Neural cell (in vitro differentiated cells): Measurements from ENCODE around the gene FOXK2. TPM values are rescaled to one million over a fixed set of nuclear protein-coding genes. Genes with fewer than 3 reads are reported as not detected.

Source experiments
- H2AFZ ChIP-seq: fragments of 200-600, 300-800 bp; sonication (generic), shearing (Covaris generic); 2 replicates; pipeline ENCODE4 v1.6.0; 2014; ENCODE audit warnings: low read depth, mild to moderate bottlenecking, antibody characterized with exemption, low read length, moderate library complexity
- H3F3A ChIP-seq: fragments of 200-600 bp; shearing (Covaris generic); 2 replicates; pipeline ENCODE4 v1.6.1; 2016; ENCODE audit warnings: mild to moderate bottlenecking, moderate library complexity, mixed read lengths, antibody characterized with exemption, low read length; ENCODE audit not compliant: insufficient read depth, poor library complexity, severe bottlenecking
- H3K27ac ChIP-seq: fragments of 200-600, 300-800 bp; sonication (generic), shearing (Covaris generic); 2 replicates; pipeline ENCODE4 v1.5.1; 2014; ENCODE audit warnings: mild to moderate bottlenecking, low read length, moderate library complexity
- H3K27me3 ChIP-seq: fragments of 300-800, 200-600 bp; sonication (generic), shearing (Covaris generic); 2 replicates; pipeline ENCODE4 v1.6.0; 2014; ENCODE audit warnings: mild to moderate bottlenecking, low read depth, low read length, moderate library complexity; ENCODE audit not compliant: insufficient read depth
- H3K36me3 ChIP-seq: fragments of 300-800, 200-600 bp; sonication (generic), shearing (Covaris generic); 2 replicates; pipeline ENCODE4 v1.5.1; 2014; ENCODE audit warnings: mild to moderate bottlenecking, antibody characterized with exemption, low read length, moderate library complexity; ENCODE audit not compliant: insufficient read depth
- H3K4me2 ChIP-seq: fragments of 300-800, 200-600 bp; sonication (generic), shearing (Covaris generic); 2 replicates; pipeline ENCODE4 v1.6.0; 2014; ENCODE audit warnings: mild to moderate bottlenecking, low read length
- H3K4me3 ChIP-seq: fragments of 300-800, 200-600 bp; sonication (generic), shearing (Covaris generic); 2 replicates; pipeline ENCODE4 v1.5.1; 2014; ENCODE audit warnings: mild to moderate bottlenecking, low read length, moderate library complexity
- H3K79me2 ChIP-seq: fragments of 200-600 bp; shearing (Covaris generic); replicated peaks from 2 replicates; pipeline ENCODE4 v1.6.0; 2014; ENCODE audit warnings: mild to moderate bottlenecking, low read length, moderate library complexity; ENCODE audit not compliant: insufficient read depth
- H3K9ac ChIP-seq: fragments of 300-800, 200-600 bp; sonication (generic), shearing (Covaris generic); 2 replicates; pipeline ENCODE4 v1.6.1; 2016; ENCODE audit warnings: mild to moderate bottlenecking, low read length, mixed read lengths
- H3K9me2 ChIP-seq: fragments of 200-600 bp; shearing (Covaris generic); 2 replicates; pipeline ENCODE4 v1.6.1; 2016; ENCODE audit warnings: mild to moderate bottlenecking, low read length, mixed read lengths; ENCODE audit not compliant: insufficient read depth
- H3K9me3 ChIP-seq: fragments of 200-600, 300-800 bp; sonication (generic), shearing (Covaris generic); 2 replicates; pipeline ENCODE4 v1.6.1; 2016; ENCODE audit warnings: mild to moderate bottlenecking, mixed run types, low read length, moderate library complexity, mixed read lengths
- H4K20me1 ChIP-seq: fragments of 200-600 bp; shearing (Covaris generic); 2 replicates; pipeline ENCODE4 v1.6.1; 2016; ENCODE audit warnings: mild to moderate bottlenecking, mixed run types; ENCODE audit not compliant: insufficient read depth
- EP300 ChIP-seq: fragments of 450-650 bp; conservative IDR thresholded peaks from 2 replicates; pipeline ENCODE4 v1.6.1; 2014; ENCODE audit warnings: antibody characterized with exemption, mild to moderate bottlenecking, moderate library complexity; ENCODE audit not compliant: poor library complexity, severe bottlenecking
- EZH2 ChIP-seq: fragments of 200-600, 300-800 bp; shearing (Covaris generic), sonication (generic); IDR thresholded peaks from 2 replicates; pipeline ENCODE4 v1.6.1; 2014; ENCODE audit warnings: antibody characterized with exemption, low read length, borderline replicate concordance, mild to moderate bottlenecking; ENCODE audit not compliant: insufficient read depth, poor library complexity, severe bottlenecking
- MXI1 ChIP-seq: fragments of 450-650 bp; conservative IDR thresholded peaks from 2 replicates; pipeline ENCODE4 v1.6.1; 2014; ENCODE audit warnings: antibody characterized with exemption, mild to moderate bottlenecking; ENCODE audit not compliant: poor library complexity, severe bottlenecking
- POLR2AphosphoS5 ChIP-seq: IDR thresholded peaks from 2 replicates; pipeline ENCODE4 v1.6.1; 2012
- RAD21 ChIP-seq: fragments of 450-650 bp; conservative IDR thresholded peaks from 2 replicates; pipeline ENCODE4 v1.6.1; 2014; ENCODE audit warnings: antibody characterized with exemption, mild to moderate bottlenecking, moderate library complexity
- SMC3 ChIP-seq: fragments of 450-650 bp; conservative IDR thresholded peaks from 2 replicates; pipeline ENCODE4 v1.6.1; 2014; ENCODE audit warnings: antibody characterized with exemption, mild to moderate bottlenecking, moderate library complexity; ENCODE audit not compliant: poor library complexity
- TAF1 ChIP-seq: IDR thresholded peaks from 2 replicates; pipeline ENCODE4 v1.6.1; 2012; ENCODE audit warnings: low read depth
- polyA plus RNA-seq: library from polyadenylated mRNA; depleted of rRNA; stranded (reverse); fragments of >200 nt; gene quantifications from 2 replicates; pipeline ENCODE4 v1.2.3, GENCODE V29; 2014
- TF ChIP-seq, protein P1 (sequence below): IDR thresholded peaks from 2 replicates; pipeline ENCODE4 v1.6.1; 2012; ENCODE audit warnings: borderline replicate concordance
- TF ChIP-seq, protein P2 (sequence below): fragments of 450-650 bp; IDR thresholded peaks from 2 replicates; pipeline ENCODE4 v1.5.1; 2014; ENCODE audit warnings: antibody characterized with exemption, mild to moderate bottlenecking, moderate library complexity; ENCODE audit not compliant: poor library complexity, severe bottlenecking

Gene FOXK2
- polyA plus RNA-seq, 1 donor from 2014 or later = 24.4 TPM

DNA sequence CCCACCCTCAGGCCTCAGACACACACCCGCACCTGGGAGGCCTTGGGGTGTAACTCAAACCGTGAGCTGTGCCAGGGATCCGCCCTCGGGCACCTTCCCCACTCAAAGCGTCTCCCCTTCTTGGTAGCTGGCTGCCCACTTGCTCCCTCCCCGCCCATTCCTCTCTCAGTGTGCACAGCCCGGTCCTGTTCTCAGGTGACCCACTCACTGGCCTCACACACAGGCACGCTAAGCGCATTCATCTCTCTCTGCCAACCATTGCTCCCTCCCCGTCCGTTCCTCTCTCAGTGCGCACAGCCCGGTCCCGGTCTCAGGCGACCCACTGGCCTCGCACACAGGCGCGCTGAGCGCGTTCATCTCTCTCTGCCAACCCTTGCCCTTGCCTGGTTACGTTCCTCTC lies 107.9 kb downstream of the FOXK2 start:
- TF ChIP-seq EZH2 = no peak
- no peak for TF ChIP-seq RAD21
- no peak for TF ChIP-seq MXI1
- TF ChIP-seq, protein P1, sequence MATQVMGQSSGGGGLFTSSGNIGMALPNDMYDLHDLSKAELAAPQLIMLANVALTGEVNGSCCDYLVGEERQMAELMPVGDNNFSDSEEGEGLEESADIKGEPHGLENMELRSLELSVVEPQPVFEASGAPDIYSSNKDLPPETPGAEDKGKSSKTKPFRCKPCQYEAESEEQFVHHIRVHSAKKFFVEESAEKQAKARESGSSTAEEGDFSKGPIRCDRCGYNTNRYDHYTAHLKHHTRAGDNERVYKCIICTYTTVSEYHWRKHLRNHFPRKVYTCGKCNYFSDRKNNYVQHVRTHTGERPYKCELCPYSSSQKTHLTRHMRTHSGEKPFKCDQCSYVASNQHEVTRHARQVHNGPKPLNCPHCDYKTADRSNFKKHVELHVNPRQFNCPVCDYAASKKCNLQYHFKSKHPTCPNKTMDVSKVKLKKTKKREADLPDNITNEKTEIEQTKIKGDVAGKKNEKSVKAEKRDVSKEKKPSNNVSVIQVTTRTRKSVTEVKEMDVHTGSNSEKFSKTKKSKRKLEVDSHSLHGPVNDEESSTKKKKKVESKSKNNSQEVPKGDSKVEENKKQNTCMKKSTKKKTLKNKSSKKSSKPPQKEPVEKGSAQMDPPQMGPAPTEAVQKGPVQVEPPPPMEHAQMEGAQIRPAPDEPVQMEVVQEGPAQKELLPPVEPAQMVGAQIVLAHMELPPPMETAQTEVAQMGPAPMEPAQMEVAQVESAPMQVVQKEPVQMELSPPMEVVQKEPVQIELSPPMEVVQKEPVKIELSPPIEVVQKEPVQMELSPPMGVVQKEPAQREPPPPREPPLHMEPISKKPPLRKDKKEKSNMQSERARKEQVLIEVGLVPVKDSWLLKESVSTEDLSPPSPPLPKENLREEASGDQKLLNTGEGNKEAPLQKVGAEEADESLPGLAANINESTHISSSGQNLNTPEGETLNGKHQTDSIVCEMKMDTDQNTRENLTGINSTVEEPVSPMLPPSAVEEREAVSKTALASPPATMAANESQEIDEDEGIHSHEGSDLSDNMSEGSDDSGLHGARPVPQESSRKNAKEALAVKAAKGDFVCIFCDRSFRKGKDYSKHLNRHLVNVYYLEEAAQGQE = no peak
- TF ChIP-seq SMC3 = no peak
- no peak for TF ChIP-seq TAF1
- no peak for TF ChIP-seq POLR2AphosphoS5
- no peak for TF ChIP-seq EP300
- TF ChIP-seq, protein P2, sequence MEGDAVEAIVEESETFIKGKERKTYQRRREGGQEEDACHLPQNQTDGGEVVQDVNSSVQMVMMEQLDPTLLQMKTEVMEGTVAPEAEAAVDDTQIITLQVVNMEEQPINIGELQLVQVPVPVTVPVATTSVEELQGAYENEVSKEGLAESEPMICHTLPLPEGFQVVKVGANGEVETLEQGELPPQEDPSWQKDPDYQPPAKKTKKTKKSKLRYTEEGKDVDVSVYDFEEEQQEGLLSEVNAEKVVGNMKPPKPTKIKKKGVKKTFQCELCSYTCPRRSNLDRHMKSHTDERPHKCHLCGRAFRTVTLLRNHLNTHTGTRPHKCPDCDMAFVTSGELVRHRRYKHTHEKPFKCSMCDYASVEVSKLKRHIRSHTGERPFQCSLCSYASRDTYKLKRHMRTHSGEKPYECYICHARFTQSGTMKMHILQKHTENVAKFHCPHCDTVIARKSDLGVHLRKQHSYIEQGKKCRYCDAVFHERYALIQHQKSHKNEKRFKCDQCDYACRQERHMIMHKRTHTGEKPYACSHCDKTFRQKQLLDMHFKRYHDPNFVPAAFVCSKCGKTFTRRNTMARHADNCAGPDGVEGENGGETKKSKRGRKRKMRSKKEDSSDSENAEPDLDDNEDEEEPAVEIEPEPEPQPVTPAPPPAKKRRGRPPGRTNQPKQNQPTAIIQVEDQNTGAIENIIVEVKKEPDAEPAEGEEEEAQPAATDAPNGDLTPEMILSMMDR = no peak

DNA sequence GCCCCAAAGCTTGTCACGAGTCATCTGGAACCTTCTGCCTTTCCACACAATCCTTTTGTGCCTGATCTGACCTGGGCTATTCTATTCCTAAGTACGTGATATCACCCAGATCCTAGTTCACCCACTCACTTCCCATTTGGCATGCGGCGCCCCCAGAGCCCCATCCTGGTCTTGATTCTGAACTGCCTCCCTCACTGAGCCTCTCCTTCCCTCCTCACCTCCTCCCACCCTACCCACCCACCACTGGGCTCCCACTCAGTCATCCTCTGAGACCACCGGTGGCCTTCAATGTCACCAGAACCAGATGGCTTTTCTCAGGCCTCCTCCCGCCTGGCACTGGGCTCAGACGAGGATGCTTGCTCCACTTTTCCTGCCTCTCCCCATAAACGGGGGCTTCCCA lies 110.2 kb downstream of the FOXK2 start:
- Histone ChIP-seq H3K4me3 (no peak overlapping the region), H3K9me2 (no peaks in the 10 kb centered on the region), H3K79me2 (peaks cover 16% of the 10 kb centered on the region), H3K27me3 (no peaks in the 10 kb centered on the region), H3F3A (no peaks in the 10 kb centered on the region), H3K27ac (no peak overlapping the region), H3K36me3 (no peaks in the 10 kb centered on the region), H4K20me1 (no peaks in the 10 kb centered on the region), H3K9ac (no peak overlapping the region), H3K4me2 (no peak overlapping the region), H2AFZ (no peak overlapping the region), H3K9me3 (no peaks in the 10 kb centered on the region)
- TF ChIP-seq POLR2AphosphoS5 = no peak
- no peak for TF ChIP-seq MXI1
- no peak for TF ChIP-seq EP300

More for the DNA sequence above, 107.9 kb downstream of the FOXK2 start:
- Histone ChIP-seq H3F3A (no peaks in the 10 kb centered on the region), H4K20me1 (no peaks in the 10 kb centered on the region), H3K9ac (no peak overlapping the region), H3K27ac (no peak overlapping the region), H3K9me3 (no peaks in the 10 kb centered on the region), H3K79me2 (peaks cover 4% of the 10 kb centered on the region), H3K9me2 (no peaks in the 10 kb centered on the region), H3K4me3 (no peak overlapping the region), H3K27me3 (no peaks in the 10 kb centered on the region), H3K4me2 (no peak overlapping the region), H2AFZ (no peak overlapping the region), H3K36me3 (no peaks in the 10 kb centered on the region)

DNA sequence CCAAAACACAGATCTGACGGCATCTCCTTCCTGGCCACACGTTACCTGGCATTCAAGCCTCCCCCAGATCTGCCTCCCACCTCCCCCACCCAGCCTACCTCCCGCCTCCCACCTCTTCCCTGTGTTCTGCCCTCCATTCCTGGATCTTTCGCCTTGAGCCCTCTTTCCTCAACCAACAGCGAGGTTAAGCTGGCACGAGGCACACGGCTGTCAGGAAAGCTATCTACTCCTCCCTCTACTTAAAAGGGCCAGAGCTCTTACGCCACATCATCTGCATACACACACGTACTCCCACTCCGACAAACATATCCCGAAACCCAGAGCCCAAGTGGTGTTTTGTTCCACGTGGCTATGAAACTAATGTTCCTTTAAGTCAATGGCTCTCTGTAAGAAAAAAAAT lies 110.7 kb downstream of the FOXK2 start:
- H3K9ac ChIP-seq = no peak overlapping the region
- H3F3A ChIP-seq = no peaks in the 10 kb centered on the region
- H3K9me3 ChIP-seq = no peaks in the 10 kb centered on the region
- H3K4me2 ChIP-seq = no peak overlapping the region
- no peaks in the 10 kb centered on the region for H4K20me1 ChIP-seq
- H3K36me3 ChIP-seq = no peaks in the 10 kb centered on the region
- H3K79me2 ChIP-seq = peaks cover 21% of the 10 kb centered on the region
- no peak for TF ChIP-seq RAD21
- no peak for TF ChIP-seq TAF1
- no peak for TF ChIP-seq EZH2
- TF ChIP-seq EP300 = no peak
- no peak for TF ChIP-seq MXI1
- TF ChIP-seq, protein P1 = no peak
- TF ChIP-seq SMC3 = no peak
- TF ChIP-seq POLR2AphosphoS5 = no peak
- TF ChIP-seq, protein P2 = no peak
- no peak overlapping the region for H2AFZ ChIP-seq
- H3K27me3 ChIP-seq = no peaks in the 10 kb centered on the region
- H3K27ac ChIP-seq = no peak overlapping the region
- H3K9me2 ChIP-seq = no peaks in the 10 kb centered on the region
- no peak overlapping the region for H3K4me3 ChIP-seq
